Activated CD8-positive, alpha-beta T cell treated with anti-CD3 and anti-CD28 coated beads for 36 hours (primary cell): Measurements from ENCODE around the gene MTARC2. TPM values are rescaled to one million over a fixed set of nuclear protein-coding genes. Genes with fewer than 3 reads are reported as not detected.

ENCODE experiments used
- ATAC-seq: fragments of 200-7000 bp; cut with Tn5 transposase; one replicate; pipeline ENCODE4 v1.10.0; 2021; ENCODE audit warnings: mild to moderate bottlenecking, moderate library complexity
- CTCF ChIA-PET: fragments of 350-600 bp; sonication (Branson Sonifier 250); formaldehyde crosslinking; loops from one replicate; lab custom pipeline; 2021; ENCODE audit warnings: antibody characterized with exemption; lab: Charles Lee
- POLR2A ChIA-PET: fragments of 350-600 bp; sonication (Branson Sonifier 250); formaldehyde crosslinking; loops from one replicate; lab custom pipeline; 2021; ENCODE audit warnings: antibody characterized with exemption; lab: Charles Lee
- DNase-seq: peaks from one replicate; pipeline ENCODE4 v3.0.0-alpha.2; 2020
- H3K27ac Mint-ChIP-seq: one replicate; pipeline ENCODE4 v1.8.0; 2021; ENCODE audit warnings: mild to moderate bottlenecking, mixed read lengths
- H3K27me3 Mint-ChIP-seq: one replicate; pipeline ENCODE4 v1.8.0; 2021; ENCODE audit warnings: mixed read lengths
- H3K36me3 Mint-ChIP-seq: one replicate; pipeline ENCODE4 v1.8.0; 2021; ENCODE audit warnings: low read depth, mixed read lengths
- H3K4me1 Mint-ChIP-seq: one replicate; pipeline ENCODE4 v1.8.0; 2021; ENCODE audit warnings: low read depth, mixed read lengths
- H3K4me3 Mint-ChIP-seq: one replicate; pipeline ENCODE4 v1.8.0; 2021; ENCODE audit warnings: mild to moderate bottlenecking, moderate library complexity, mixed read lengths
- H3K9me3 Mint-ChIP-seq: one replicate; pipeline ENCODE4 v1.8.0; 2021; ENCODE audit warnings: mixed read lengths
- intact Hi-C: fragments of 100-400 bp; cut with micrococcal nuclease; formaldehyde crosslinking; loops from one replicate; pipeline ENCODE4 v1.10.0; 2022
- total RNA-seq, 2 experiments: library from RNA; stranded (reverse); gene quantifications; one replicate each; pipeline ENCODE4 v1.2.3, GENCODE V29; 2021
- TF ChIP-seq, protein P1 (sequence below): fragments of 200-600 bp; IDR thresholded peaks from one replicate; pipeline ENCODE4 v1.8.0; 2022; ENCODE audit warnings: antibody characterized with exemption, mild to moderate bottlenecking

Gene MTARC2
- total RNA-seq, 2 experiments from 2014 or later: not detected

DNA sequence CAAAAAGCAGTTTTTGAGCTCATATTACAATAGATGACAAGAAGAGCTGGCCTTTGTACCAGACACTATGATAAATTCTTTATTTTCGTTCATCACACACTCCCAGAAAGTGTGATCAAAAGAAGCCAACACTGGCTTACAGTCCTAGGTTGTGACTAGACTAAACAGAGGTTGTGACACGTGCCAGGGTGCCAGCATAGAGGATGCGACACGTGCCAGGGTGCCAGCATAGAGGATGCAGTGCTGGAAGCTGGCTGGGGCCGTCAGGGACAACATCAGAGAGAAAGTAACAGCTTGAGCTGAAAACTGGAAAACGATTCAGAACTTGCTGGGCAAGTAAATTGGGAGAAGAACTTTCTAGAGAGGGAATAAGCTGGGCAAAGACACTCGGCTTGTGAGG, 40.8 kb downstream of the MTARC2 start:
- TF ChIP-seq, protein P1, sequence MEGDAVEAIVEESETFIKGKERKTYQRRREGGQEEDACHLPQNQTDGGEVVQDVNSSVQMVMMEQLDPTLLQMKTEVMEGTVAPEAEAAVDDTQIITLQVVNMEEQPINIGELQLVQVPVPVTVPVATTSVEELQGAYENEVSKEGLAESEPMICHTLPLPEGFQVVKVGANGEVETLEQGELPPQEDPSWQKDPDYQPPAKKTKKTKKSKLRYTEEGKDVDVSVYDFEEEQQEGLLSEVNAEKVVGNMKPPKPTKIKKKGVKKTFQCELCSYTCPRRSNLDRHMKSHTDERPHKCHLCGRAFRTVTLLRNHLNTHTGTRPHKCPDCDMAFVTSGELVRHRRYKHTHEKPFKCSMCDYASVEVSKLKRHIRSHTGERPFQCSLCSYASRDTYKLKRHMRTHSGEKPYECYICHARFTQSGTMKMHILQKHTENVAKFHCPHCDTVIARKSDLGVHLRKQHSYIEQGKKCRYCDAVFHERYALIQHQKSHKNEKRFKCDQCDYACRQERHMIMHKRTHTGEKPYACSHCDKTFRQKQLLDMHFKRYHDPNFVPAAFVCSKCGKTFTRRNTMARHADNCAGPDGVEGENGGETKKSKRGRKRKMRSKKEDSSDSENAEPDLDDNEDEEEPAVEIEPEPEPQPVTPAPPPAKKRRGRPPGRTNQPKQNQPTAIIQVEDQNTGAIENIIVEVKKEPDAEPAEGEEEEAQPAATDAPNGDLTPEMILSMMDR: no peak
- ATAC-seq (no peak), DNase-seq (no peak)
- H3K36me3 Mint-ChIP-seq: no peaks in the 10 kb centered on the region
- H3K27ac Mint-ChIP-seq: no peak overlapping the region
- POLR2A ChIA-PET: no interaction called here
- intact Hi-C loops: no loop called here
- no peaks in the 10 kb centered on the region for H3K4me1 Mint-ChIP-seq
- no peak overlapping the region for H3K4me3 Mint-ChIP-seq
- CTCF ChIA-PET: interaction anchor here (0.9 to 3.1 kb wide), 3 partner anchors 13 to 414 kb away, joined by 3 to 10 read pairs (median 3); no protein-coding TSS in a partner anchor
- no peaks in the 10 kb centered on the region for H3K9me3 Mint-ChIP-seq
- peaks cover 25% of the 10 kb centered on the region for H3K27me3 Mint-ChIP-seq

DNA sequence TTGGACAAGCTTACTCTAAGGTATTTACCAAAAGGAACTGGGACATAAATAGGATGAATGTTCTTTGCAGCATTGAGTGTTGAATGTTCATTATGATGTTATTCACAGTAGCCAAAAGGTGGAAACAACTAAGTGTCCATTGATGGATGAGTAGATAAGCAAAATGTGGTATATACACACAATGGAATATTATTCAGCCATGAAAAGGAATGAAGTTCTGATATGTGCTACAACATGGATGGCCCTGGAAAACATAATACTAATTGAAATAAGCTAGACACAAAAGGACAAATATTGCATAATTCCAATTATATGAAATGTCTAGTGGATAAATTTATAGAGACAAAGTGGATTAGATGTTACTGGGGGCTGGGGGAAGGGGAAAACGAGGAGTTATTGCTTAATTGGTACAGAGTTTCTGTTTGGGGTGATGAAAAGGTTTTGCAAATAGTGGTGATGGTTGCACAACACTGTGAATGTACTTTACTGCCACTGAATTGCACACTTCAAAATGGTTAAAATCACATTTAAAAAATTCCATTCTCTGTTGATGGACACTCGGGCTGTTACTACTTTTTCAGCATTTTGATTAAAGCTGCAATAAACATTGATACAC, 41.5 kb downstream of the MTARC2 start:
- H3K4me1 Mint-ChIP-seq: no peaks in the 10 kb centered on the region
- ChIA-PET POLR2A (no interaction called here), CTCF (interaction anchor here (0.9 to 3.1 kb wide), 4 partner anchors 12 to 414 kb away, joined by 3 to 10 read pairs (median 4); no protein-coding TSS in a partner anchor)
- no peak overlapping the region for H3K27ac Mint-ChIP-seq
- no peak for ATAC-seq
- intact Hi-C loops: no loop called here
- no peaks in the 10 kb centered on the region for H3K9me3 Mint-ChIP-seq
- no peak overlapping the region for H3K4me3 Mint-ChIP-seq
- H3K27me3 Mint-ChIP-seq: peaks cover 22% of the 10 kb centered on the region
- no peaks in the 10 kb centered on the region for H3K36me3 Mint-ChIP-seq
- DNase-seq: no peak
- TF ChIP-seq, protein P1: no peak

DNA sequence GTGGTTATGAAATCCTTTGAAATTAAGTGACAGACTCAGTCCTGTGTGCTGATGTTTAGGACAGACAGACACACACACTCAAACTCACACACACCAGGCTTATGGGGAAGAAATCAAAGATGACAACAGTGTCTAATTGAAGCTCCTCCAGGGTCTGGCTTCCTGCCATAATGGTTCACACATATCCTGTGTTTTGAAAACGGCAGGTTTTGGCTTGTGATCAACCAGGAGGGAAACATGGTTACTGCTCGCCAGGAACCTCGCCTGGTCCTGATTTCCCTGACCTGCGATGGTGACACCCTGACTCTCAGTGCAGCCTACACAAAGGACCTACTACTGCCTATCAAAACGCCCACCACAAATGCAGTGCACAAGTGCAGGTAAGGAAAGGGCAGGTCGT, 43.2 kb downstream of the MTARC2 start:
- no peaks in the 10 kb centered on the region for H3K9me3 Mint-ChIP-seq
- peaks cover 6% of the 10 kb centered on the region for H3K27me3 Mint-ChIP-seq
- DNase-seq (no peak), ATAC-seq (no peak)
- no peaks in the 10 kb centered on the region for H3K4me1 Mint-ChIP-seq
- no peak overlapping the region for H3K27ac Mint-ChIP-seq
- intact Hi-C loops: no loop called here
- POLR2A ChIA-PET: no interaction called here
- no peaks in the 10 kb centered on the region for H3K36me3 Mint-ChIP-seq
- no peak overlapping the region for H3K4me3 Mint-ChIP-seq
- CTCF ChIA-PET: interaction anchor here (0.8 to 3.1 kb wide), 4 partner anchors 10 to 16 kb away, joined by 3 to 10 read pairs (median 3); no protein-coding TSS in a partner anchor
- TF ChIP-seq, protein P1: no peak

DNA sequence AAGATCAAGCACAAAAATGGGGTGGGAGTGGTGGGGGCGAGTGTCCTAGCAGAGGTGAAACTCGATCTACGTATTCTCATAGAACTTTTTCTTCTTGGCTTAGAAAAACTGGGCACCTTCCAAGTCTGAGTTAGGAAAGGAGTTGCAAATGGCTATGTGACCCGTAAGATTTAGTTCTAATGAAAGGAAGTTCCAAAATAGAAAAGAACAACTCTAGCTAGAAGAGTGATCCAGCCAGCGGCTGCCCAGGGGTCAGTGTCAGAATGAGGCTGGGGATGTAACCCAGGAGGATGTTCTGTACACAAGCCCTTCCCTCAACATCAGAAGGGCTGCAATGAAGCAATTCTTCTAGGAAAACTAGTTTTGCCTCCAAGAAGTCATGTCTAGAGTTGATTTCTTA, 43.8 kb downstream of the MTARC2 start:
- ChIA-PET CTCF (no interaction called here), POLR2A (no interaction called here)
- no peaks in the 10 kb centered on the region for H3K4me1 Mint-ChIP-seq
- intact Hi-C loops: no loop called here
- no peak for ATAC-seq
- H3K36me3 Mint-ChIP-seq: no peaks in the 10 kb centered on the region
- H3K27me3 Mint-ChIP-seq: peaks cover 3% of the 10 kb centered on the region
- H3K4me3 Mint-ChIP-seq: no peak overlapping the region
- TF ChIP-seq, protein P1: no peak
- DNase-seq: no peak
- H3K9me3 Mint-ChIP-seq: no peaks in the 10 kb centered on the region
- H3K27ac Mint-ChIP-seq: no peak overlapping the region

DNA sequence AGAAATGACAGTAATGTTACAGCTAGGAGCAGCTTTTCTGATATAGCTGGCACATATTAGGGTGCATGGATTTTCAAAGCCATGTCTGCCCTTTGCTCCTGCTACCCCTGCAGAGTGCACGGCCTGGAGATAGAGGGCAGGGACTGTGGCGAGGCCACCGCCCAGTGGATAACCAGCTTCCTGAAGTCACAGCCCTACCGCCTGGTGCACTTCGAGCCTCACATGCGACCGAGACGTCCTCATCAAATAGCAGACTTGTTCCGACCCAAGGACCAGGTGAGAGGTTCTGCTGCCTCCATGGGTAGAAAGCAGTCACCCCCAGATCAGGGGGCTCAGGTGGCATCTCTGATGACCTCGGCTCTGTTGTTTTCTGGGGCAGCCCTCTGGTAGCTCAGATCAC, 48.4 kb downstream of the MTARC2 start:
- H3K27me3 Mint-ChIP-seq: no peaks in the 10 kb centered on the region
- DNase-seq: no peak
- TF ChIP-seq, protein P1: no peak
- H3K9me3 Mint-ChIP-seq: no peaks in the 10 kb centered on the region
- ChIA-PET CTCF (no interaction called here), POLR2A (no interaction called here)
- H3K36me3 Mint-ChIP-seq: no peaks in the 10 kb centered on the region
- ATAC-seq: no peak
- no peak overlapping the region for H3K4me3 Mint-ChIP-seq
- H3K4me1 Mint-ChIP-seq: no peaks in the 10 kb centered on the region
- no peak overlapping the region for H3K27ac Mint-ChIP-seq
- intact Hi-C loops: no loop called here
